ENCODE results near the gene VRK3.

- TF ChIP-seq, protein P1, sequence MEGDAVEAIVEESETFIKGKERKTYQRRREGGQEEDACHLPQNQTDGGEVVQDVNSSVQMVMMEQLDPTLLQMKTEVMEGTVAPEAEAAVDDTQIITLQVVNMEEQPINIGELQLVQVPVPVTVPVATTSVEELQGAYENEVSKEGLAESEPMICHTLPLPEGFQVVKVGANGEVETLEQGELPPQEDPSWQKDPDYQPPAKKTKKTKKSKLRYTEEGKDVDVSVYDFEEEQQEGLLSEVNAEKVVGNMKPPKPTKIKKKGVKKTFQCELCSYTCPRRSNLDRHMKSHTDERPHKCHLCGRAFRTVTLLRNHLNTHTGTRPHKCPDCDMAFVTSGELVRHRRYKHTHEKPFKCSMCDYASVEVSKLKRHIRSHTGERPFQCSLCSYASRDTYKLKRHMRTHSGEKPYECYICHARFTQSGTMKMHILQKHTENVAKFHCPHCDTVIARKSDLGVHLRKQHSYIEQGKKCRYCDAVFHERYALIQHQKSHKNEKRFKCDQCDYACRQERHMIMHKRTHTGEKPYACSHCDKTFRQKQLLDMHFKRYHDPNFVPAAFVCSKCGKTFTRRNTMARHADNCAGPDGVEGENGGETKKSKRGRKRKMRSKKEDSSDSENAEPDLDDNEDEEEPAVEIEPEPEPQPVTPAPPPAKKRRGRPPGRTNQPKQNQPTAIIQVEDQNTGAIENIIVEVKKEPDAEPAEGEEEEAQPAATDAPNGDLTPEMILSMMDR (conservative IDR thresholded peaks at IDR 0.05) = no peak
- TF ChIP-seq EZH2 (IDR thresholded peaks at IDR 0.05; ENCODE audit: low read depth) = no peak
These were observed 93.1 kb downstream of the VRK3 start for GRCh38 chr19:49932041-49932451.

Data from PC-9 (cell line).